ENCODE data around the gene FCGBP. TPM values are rescaled to one million over a fixed set of nuclear protein-coding genes. Genes with fewer than 3 reads are reported as not detected.

The FCGBP gene
- polyA plus RNA-seq, 1 experiment = 0.01 TPM

GRCh38 chr19:39971380-39972035 lies 37.1 kb upstream of the FCGBP start:
- Histone ChIP-seq H3K27me3 (ENCODE audit: control insufficient read depth, insufficient read depth, low read length) (no peaks in the 10 kb centered on the region), H3K4me3 (ENCODE audit: low read depth, low read length) (peak overlapping the region; percentile 93), H3K36me3 (ENCODE audit: control insufficient read depth, insufficient read depth, low read length) (peaks cover 16% of the 10 kb centered on the region)
- ChIA-PET CTCF (interaction anchor here (0.9 to 2.7 kb wide), 5 partner anchors 8 to 179 kb away, joined by 3 to 20 read pairs (median 5); no protein-coding TSS in a partner anchor), POLR2A (interaction anchor here (1.0 kb wide), 1 partner anchor 131 kb away, joined by 4 read pairs; no protein-coding TSS in a partner anchor)
- no peak for TF ChIP-seq CTCF (IDR thresholded peaks at IDR 0.05; ENCODE audit: insufficient read depth, low read depth, low read length)
- DNase-seq (ENCODE audit: low read depth) = no peak

- peaks cover 16% of the 10 kb centered on the region for H3K36me3 ChIP-seq (ENCODE audit: control insufficient read depth, insufficient read depth, low read length)
- CTCF ChIA-PET = interaction anchor here (0.8 to 2.7 kb wide), 7 partner anchors 9 to 178 kb away, joined by 3 to 20 read pairs (median 4); no protein-coding TSS in a partner anchor
- H3K4me3 ChIP-seq (ENCODE audit: low read depth, low read length) = peak within 1 kb of the TSS; percentile 93
- POLR2A ChIA-PET = interaction anchor here (0.5 to 1.0 kb wide), 3 partner anchors 15 to 130 kb away, joined by 4 to 5 read pairs (median 4); no protein-coding TSS in a partner anchor
- H3K27me3 ChIP-seq (ENCODE audit: control insufficient read depth, insufficient read depth, low read length) = no peaks in the 10 kb centered on the region
- peak; percentile 80 for TF ChIP-seq CTCF (IDR thresholded peaks at IDR 0.05; ENCODE audit: insufficient read depth, low read depth, low read length)
- DNase-seq (ENCODE audit: low read depth) = peak; percentile 96
Measured at GRCh38 chr19:39970675-39971379, 36.4 kb upstream of the FCGBP start, which contains the start of gene PSMC4. TSS of gene PSMC4 (plus strand) at chr19:39971165. CDS start at chr19:39971203, 38 bp downstream.

- DNase-seq (ENCODE audit: low read depth) = no peak
- POLR2A ChIA-PET = interaction anchor here (0.5 to 1.0 kb wide), 3 partner anchors 15 to 130 kb away, joined by 4 to 5 read pairs (median 4); no protein-coding TSS in a partner anchor
- peak overlapping the region; percentile 93 for H3K4me3 ChIP-seq (ENCODE audit: low read depth, low read length)
- TF ChIP-seq CTCF (IDR thresholded peaks at IDR 0.05; ENCODE audit: insufficient read depth, low read depth, low read length) = no peak
- H3K27me3 ChIP-seq (ENCODE audit: control insufficient read depth, insufficient read depth, low read length) = no peaks in the 10 kb centered on the region
- CTCF ChIA-PET = interaction anchor here (0.8 to 2.7 kb wide), 7 partner anchors 10 to 178 kb away, joined by 3 to 20 read pairs (median 4); no protein-coding TSS in a partner anchor
- peaks cover 14% of the 10 kb centered on the region for H3K36me3 ChIP-seq (ENCODE audit: control insufficient read depth, insufficient read depth, low read length)
Measured at GRCh38 chr19:39970425-39970674, 35.9 kb upstream of the FCGBP start.

GRCh38 chr19:39969681-39970424 lies 35.4 kb upstream of the FCGBP start:
- CTCF ChIA-PET = interaction anchor here (0.8 to 2.7 kb wide), 7 partner anchors 9 to 177 kb away, joined by 3 to 20 read pairs (median 5); no protein-coding TSS in a partner anchor
- DNase-seq (ENCODE audit: low read depth) = no peak
- Histone ChIP-seq H3K36me3 (ENCODE audit: control insufficient read depth, insufficient read depth, low read length) (peaks cover 14% of the 10 kb centered on the region), H3K27me3 (ENCODE audit: control insufficient read depth, insufficient read depth, low read length) (no peaks in the 10 kb centered on the region), H3K4me3 (ENCODE audit: low read depth, low read length) (peak overlapping the region; percentile 93)
- no peak for TF ChIP-seq CTCF (IDR thresholded peaks at IDR 0.05; ENCODE audit: insufficient read depth, low read depth, low read length)
- POLR2A ChIA-PET = no interaction called here

Data from BJ (cell line).